K562 (cell line): ENCODE data around the gene ESRRB. TPM values are rescaled to one million over a fixed set of nuclear protein-coding genes. Genes with fewer than 3 reads are reported as not detected.

ENCODE experiments used
- ATAC-seq: fragments of 200-7000 bp; cut with Tn5 transposase; 3 replicates; pipeline ENCODE4 v1.9.1; 2020; ENCODE audit warnings: moderate library complexity
- BruUV-seq: library from RNA; stranded (reverse); fragments of 400-500 nt; replicated peaks from 2 replicates; lab custom pipeline; 2021; lab: Mats Ljungman, UMichigan
- CTCF ChIA-PET: fragments of 300-600 bp; formaldehyde crosslinking; extraction: SDS; loops from one replicate; lab custom pipeline; 2021; ENCODE audit warnings: low intra/inter-chr PET ratio; lab: Yijun Ruan, JAX
- POLR2A ChIA-PET: fragments of 300-600, 350-650 bp; sonication (Branson Sonifier 250); formaldehyde crosslinking; extraction: SDS; loops from one replicate; lab custom pipeline; 2021; ENCODE audit warnings: antibody characterized with exemption, inconsistent platforms; lab: Yijun Ruan, JAX
- DNase-seq, 4 experiments: peaks; one replicate each; pipeline versions ENCODE4 v3.0.0 to v3.0.0-alpha.2; 2011 to 2018; ENCODE audit warnings: low spot score in 3 of 4, mixed read lengths in 3 of 4; ENCODE audit errors: extremely low read depth in 1 of 4
- FAIRE-seq: peaks from 2 replicates; lab custom pipeline; 2011; peaks lifted over from hg19 to GRCh38; lab: Jason Lieb, UNC
- H2AFZ ChIP-seq: 2 replicates; pipeline ENCODE4 v1.6.0; 2011; ENCODE audit warnings: low read depth, low read length, control low read depth, inconsistent platforms
- H3K27ac ChIP-seq: fragments of 200-600 bp; 3 replicates; pipeline ENCODE4 v1.8.0; 2011; ENCODE audit warnings: low read depth, mild to moderate bottlenecking, control low read depth, inconsistent platforms, low read length, moderate library complexity, mixed read lengths; ENCODE audit errors: extremely low read depth
- H3K27me3 ChIP-seq, 2 experiments: fragments of 300-600 bp in 1 of 2; 2 replicates in 1 of 2; 3 replicates in 1 of 2; pipeline versions ENCODE4 v1.6.0 to v1.8.0; 2011; ENCODE audit warnings: inconsistent platforms in 2 of 2, low read length in 2 of 2, mild to moderate bottlenecking in 1 of 2, mixed read lengths in 1 of 2, moderate library complexity in 1 of 2; ENCODE audit not compliant: control insufficient read depth in 2 of 2, insufficient read depth in 2 of 2
- H3K36me3 ChIP-seq: fragments of 300-600 bp; 3 replicates; pipeline ENCODE4 v1.8.0; 2011; ENCODE audit warnings: mild to moderate bottlenecking, low read length, inconsistent platforms; ENCODE audit not compliant: control insufficient read depth, insufficient read depth
- H3K4me1 ChIP-seq, 2 experiments: fragments of 200-600 bp in 1 of 2; replicated peaks in 1 of 2; 2 replicates in 1 of 2; 3 replicates in 1 of 2; pipeline versions ENCODE4 v1.5.1 to v1.8.0; 2011; ENCODE audit warnings: inconsistent platforms in 2 of 2, low read length in 2 of 2, mild to moderate bottlenecking in 1 of 2, mixed read lengths in 1 of 2, moderate library complexity in 1 of 2; ENCODE audit not compliant: control insufficient read depth in 2 of 2, insufficient read depth in 2 of 2
- H3K4me2 ChIP-seq: 2 replicates; pipeline ENCODE4 v1.6.1; 2011; ENCODE audit warnings: low read length, control low read depth, inconsistent platforms, mixed read lengths; ENCODE audit not compliant: insufficient read depth
- H3K4me3 ChIP-seq: fragments of 200-600 bp; sonication (generic), shearing (Covaris generic); 2 replicates; pipeline ENCODE4 v1.5.1; 2016; ENCODE audit warnings: control low read depth, inconsistent platforms
- H3K79me2 ChIP-seq: fragments of 200-600 bp; 3 replicates; pipeline ENCODE4 v1.8.0; 2011; ENCODE audit warnings: low read length, inconsistent platforms; ENCODE audit not compliant: control insufficient read depth, insufficient read depth
- H3K9ac ChIP-seq, 2 experiments: 2 replicates each; pipeline versions ENCODE4 v1.6.0 to v1.6.1; 2011; ENCODE audit warnings: low read depth in 2 of 2, low read length in 2 of 2, control low read depth in 1 of 2, inconsistent platforms in 1 of 2, mild to moderate bottlenecking in 1 of 2, mixed read lengths in 1 of 2; ENCODE audit not compliant: insufficient read depth in 1 of 2
- H3K9me1 ChIP-seq: one replicate; pipeline ENCODE4 v1.6.0; 2011; ENCODE audit warnings: inconsistent platforms, mild to moderate bottlenecking, low read length, moderate library complexity; ENCODE audit not compliant: control insufficient read depth, insufficient read depth
- H3K9me3 ChIP-seq: replicated peaks from 2 replicates; pipeline ENCODE4 v1.5.1; 2011; ENCODE audit warnings: low read depth, low read length, inconsistent platforms; ENCODE audit not compliant: control insufficient read depth, insufficient read depth
- H4K20me1 ChIP-seq: replicated peaks from 2 replicates; pipeline ENCODE4 v1.6.1; 2011; ENCODE audit warnings: low read length, inconsistent platforms, mixed read lengths; ENCODE audit not compliant: control insufficient read depth, insufficient read depth
- ATF6 ChIP-seq: sonication (generic); formaldehyde crosslinking; IDR thresholded peaks from 2 replicates; pipeline ENCODE4 v1.4.0; 2020; ENCODE audit warnings: mild to moderate bottlenecking, missing genetic modification reagents
- BHLHE40 ChIP-seq: IDR thresholded peaks from 2 replicates; pipeline ENCODE4 v1.6.1; 2011; ENCODE audit warnings: low read length, improper control_type of control experiment
- NFXL1 ChIP-seq: fragments of 450-650 bp; formaldehyde crosslinking; IDR thresholded peaks from 2 replicates; pipeline ENCODE4 v1.4.0; 2021; ENCODE audit warnings: mild to moderate bottlenecking
- NFYB ChIP-seq: IDR thresholded peaks from 2 replicates; pipeline ENCODE4 v1.6.1; 2011; ENCODE audit warnings: mild to moderate bottlenecking, moderate library complexity; ENCODE audit not compliant: insufficient read length; ENCODE audit errors: extremely low read depth
- RAD21 ChIP-seq, 2 experiments: fragments of 250-450 bp in 1 of 2; fragments of 450-650 bp in 1 of 2; sonication (Bioruptor Pico) in 1 of 2; formaldehyde crosslinking in 1 of 2; IDR thresholded peaks in 1 of 2; conservative IDR thresholded peaks in 1 of 2; 2 replicates each; pipeline versions ENCODE4 v1.4.0 to v1.8.0; 2020 to 2022; ENCODE audit warnings: mild to moderate bottlenecking in 2 of 2, moderate library complexity in 1 of 2
- SMC3 ChIP-seq: conservative IDR thresholded peaks from 2 replicates; pipeline ENCODE4 v1.6.1; 2011; ENCODE audit warnings: low read depth, low read length, improper control_type of control experiment; ENCODE audit not compliant: insufficient read depth
- SNIP1 ChIP-seq: fragments of 450-650 bp; IDR thresholded peaks from 2 replicates; pipeline ENCODE4 v1.7.1; 2017; ENCODE audit warnings: low read depth, mild to moderate bottlenecking
- SPI1 ChIP-seq: IDR thresholded peaks from 2 replicates; pipeline ENCODE4 v1.6.1; 2011; ENCODE audit warnings: low read depth, low read length, control low read depth, borderline replicate concordance
- ZNF583 ChIP-seq: fragments of 250-450 bp; sonication (Bioruptor Pico); IDR thresholded peaks from 2 replicates; pipeline ENCODE4 v1.4.0; 2020
- WGBS: fragments of 100-300 bp; shearing (Covaris generic); methylation state at CpG from one replicate; pipeline ENCODE4 v1.1.6; 2016; ENCODE audit warnings: low coverage, mixed read lengths; ENCODE audit not compliant: insufficient coverage; ENCODE audit errors: missing lambda C conversion rate; 5-methylcytosine and 5-hydroxymethylcytosine counted together
- in situ Hi-C: fragments of 300-500 bp; cut with MboI; formaldehyde crosslinking; loops from 4 replicates; pipeline ENCODE4 v1.15.0; 2018; ENCODE audit warnings: inconsistent platforms, mixed read lengths
- intact Hi-C: fragments of 100-400 bp; cut with micrococcal nuclease; formaldehyde crosslinking; loops from 2 replicates; pipeline ENCODE4 v1.14.2; 2022
- polyA plus RNA-seq, 8 experiments: library from polyadenylated mRNA; depleted of rRNA in 4 of 8; stranded (reverse) in 5 of 8; unstranded in 3 of 8; fragments of >200 nt; fragmentation: Nextera tagmentation in 2 of 8; fragmentation: Illumina TruSeq in 1 of 8; extraction: Ambion mirVana in 2 of 8; extraction: Trizol in 1 of 8; gene quantifications; 2 replicates each; pipeline versions ENCODE4 v1.2.1 to v1.2.3, GENCODE V29; 2011 to 2014; ENCODE audit warnings: inconsistent platforms in 1 of 8, missing spikeins in 1 of 8
- total RNA-seq, 7 experiments: library from RNA; depleted of rRNA in 6 of 7; stranded (reverse); fragments of >200 nt in 6 of 7; fragmentation: Illumina TruSeq in 2 of 7; extraction: Trizol in 2 of 7; gene quantifications; 2 replicates each; pipeline versions ENCODE4 v1.2.1 to v1.2.3, GENCODE V29; 2011 to 2021; ENCODE audit warnings: low replicate concordance in 1 of 7
- TF ChIP-seq, protein P1 (sequence below), 3 experiments: IDR thresholded peaks in 2 of 3; conservative IDR thresholded peaks in 1 of 3; 2 replicates each; pipeline ENCODE4 v1.5.1; 2011 to 2012; ENCODE audit warnings: low read length in 3 of 3, mild to moderate bottlenecking in 3 of 3, control low read depth in 2 of 3, improper control_type of control experiment in 1 of 3, inconsistent platforms in 1 of 3, low read depth in 1 of 3, mixed read lengths in 1 of 3, moderate library complexity in 1 of 3; ENCODE audit not compliant: insufficient read depth in 2 of 3
- TF ChIP-seq, protein P2 (sequence below), 2 experiments: fragments of 450-650 bp in 1 of 2; sonication (generic) in 1 of 2; formaldehyde crosslinking in 1 of 2; IDR thresholded peaks in 1 of 2; conservative IDR thresholded peaks in 1 of 2; 2 replicates each; pipeline versions ENCODE4 v1.6.1 to v1.8.1; 2016 to 2023; ENCODE audit warnings: mild to moderate bottlenecking in 2 of 2, moderate library complexity in 2 of 2, inconsistent platforms in 1 of 2, missing genetic modification reagents in 1 of 2

The ESRRB gene
- total and polyA plus RNA-seq, 9 of the 15 experiments (the other 6 are each of a cell fraction or from before 2014, with no cell fraction given): 3.2 to 24.7 (median 14.5) TPM

GRCh38 chr14:76546426-76547221 lies 170.7 kb downstream of the ESRRB start:
- no peaks in the 10 kb centered on the region for H3K36me3 ChIP-seq
- no peak overlapping the region for H3K9ac ChIP-seq
- no peaks in the 10 kb centered on the region for H3K4me1 ChIP-seq
- no peaks in the 10 kb centered on the region for H3K79me2 ChIP-seq
- DNase-seq: peak; percentile 50 to 62 (median 58)
- no peaks in the 10 kb centered on the region for H3K9me1 ChIP-seq
- no TSS peak for BruUV-seq
- no peak overlapping the region for H2AFZ ChIP-seq
- peak; percentile 77 for FAIRE-seq
- H3K4me3 ChIP-seq: no peak overlapping the region
- ATAC-seq: peak; percentile 88
- no peak overlapping the region for H3K4me2 ChIP-seq
- H4K20me1 ChIP-seq: 0 out of 2 replicates have a peak, but pooled peaks cover 4% of the 10 kb centered on the region
- peaks cover 2 to 30% of the 10 kb centered on the region in 2 experiments; a peak in 3 of 5 replicates for H3K27me3 ChIP-seq
- ChIA-PET POLR2A (no interaction called here), CTCF (interaction anchor here (0.6 kb wide), 1 partner anchor 495 kb away, joined by 3 read pairs; no protein-coding TSS in a partner anchor)
- intact Hi-C loops: loop anchor here (5.0 to 10.0 kb wide), 2 partner anchors 34 to 492 kb away; no protein-coding TSS in a partner anchor
- in situ Hi-C loops: no loop called here
- no peak overlapping the region for H3K27ac ChIP-seq
- H3K9me3 ChIP-seq: no peaks in the 10 kb centered on the region
- 5% methylated on average over 10 of the region's 10 CpGs for WGBS
- TF ChIP-seq SPI1 (peak; percentile 15; the same call in 1 of the 2 replicates), SMC3 (0 out of 2 replicates have a peak, but pooled peaks have one; percentile 16), SNIP1 (no peak), ZNF583 (CRISPR knock-in tag) (no peak), NFYB (peak; percentile 17), NFXL1 (no peak), BHLHE40 (no peak), RAD21 (CRISPR knock-in tag; conservative IDR thresholded peaks at IDR 0.05 in 1 of 2, IDR thresholded peaks at IDR 0.05 in 1 of 2) (peak in 1 of 2 experiments; percentile 67; a peak in 2 of 4 replicates), ATF6 (CRISPR knock-in tag) (no peak)
- TF ChIP-seq, protein P1, sequence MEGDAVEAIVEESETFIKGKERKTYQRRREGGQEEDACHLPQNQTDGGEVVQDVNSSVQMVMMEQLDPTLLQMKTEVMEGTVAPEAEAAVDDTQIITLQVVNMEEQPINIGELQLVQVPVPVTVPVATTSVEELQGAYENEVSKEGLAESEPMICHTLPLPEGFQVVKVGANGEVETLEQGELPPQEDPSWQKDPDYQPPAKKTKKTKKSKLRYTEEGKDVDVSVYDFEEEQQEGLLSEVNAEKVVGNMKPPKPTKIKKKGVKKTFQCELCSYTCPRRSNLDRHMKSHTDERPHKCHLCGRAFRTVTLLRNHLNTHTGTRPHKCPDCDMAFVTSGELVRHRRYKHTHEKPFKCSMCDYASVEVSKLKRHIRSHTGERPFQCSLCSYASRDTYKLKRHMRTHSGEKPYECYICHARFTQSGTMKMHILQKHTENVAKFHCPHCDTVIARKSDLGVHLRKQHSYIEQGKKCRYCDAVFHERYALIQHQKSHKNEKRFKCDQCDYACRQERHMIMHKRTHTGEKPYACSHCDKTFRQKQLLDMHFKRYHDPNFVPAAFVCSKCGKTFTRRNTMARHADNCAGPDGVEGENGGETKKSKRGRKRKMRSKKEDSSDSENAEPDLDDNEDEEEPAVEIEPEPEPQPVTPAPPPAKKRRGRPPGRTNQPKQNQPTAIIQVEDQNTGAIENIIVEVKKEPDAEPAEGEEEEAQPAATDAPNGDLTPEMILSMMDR (IDR thresholded peaks at IDR 0.05 in 2 of 3, conservative IDR thresholded peaks at IDR 0.05 in 1 of 3; ENCODE audit: insufficient read depth in 2 of 3, low read depth in 1 of 3, low read length in 3 of 3): peak; percentile 60 to 86 (median 69)
- TF ChIP-seq, protein P2, sequence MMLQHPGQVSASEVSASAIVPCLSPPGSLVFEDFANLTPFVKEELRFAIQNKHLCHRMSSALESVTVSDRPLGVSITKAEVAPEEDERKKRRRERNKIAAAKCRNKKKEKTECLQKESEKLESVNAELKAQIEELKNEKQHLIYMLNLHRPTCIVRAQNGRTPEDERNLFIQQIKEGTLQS (IDR thresholded peaks at IDR 0.05): no peak
- TF ChIP-seq, protein P2 (CRISPR knock-in tag; conservative IDR thresholded peaks at IDR 0.05): no peak
